ENCODE results near the gene ITGA1.

DNA sequence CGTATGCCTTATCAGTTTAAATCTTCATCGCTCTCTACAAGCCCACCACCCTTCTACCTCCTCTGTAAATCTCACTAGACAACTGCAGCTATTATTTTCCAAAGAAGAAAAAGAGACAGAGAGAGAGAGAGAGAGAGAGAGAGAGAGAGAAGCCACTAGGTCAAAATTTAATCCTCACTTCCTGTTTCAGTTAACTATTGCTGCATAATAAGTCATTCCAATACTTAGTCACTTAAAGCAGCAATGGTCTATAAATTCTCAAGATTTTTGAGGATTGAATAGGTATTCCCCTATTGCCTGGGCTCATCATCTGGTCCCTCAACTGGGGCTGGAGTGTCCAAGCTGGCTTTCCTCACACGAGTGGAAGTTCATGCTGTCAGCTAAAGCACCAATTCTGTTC, 68.8 kb downstream of the ITGA1 start:
- TF ChIP-seq TCF12 (IDR thresholded peaks at IDR 0.05; ENCODE audit: low read depth, low read length): no peak
- TF ChIP-seq MAFK (IDR thresholded peaks at IDR 0.05; ENCODE audit: low read depth, low read length): no peak
- TF ChIP-seq, protein P1, sequence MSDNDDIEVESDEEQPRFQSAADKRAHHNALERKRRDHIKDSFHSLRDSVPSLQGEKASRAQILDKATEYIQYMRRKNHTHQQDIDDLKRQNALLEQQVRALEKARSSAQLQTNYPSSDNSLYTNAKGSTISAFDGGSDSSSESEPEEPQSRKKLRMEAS (IDR thresholded peaks at IDR 0.05): no peak
- no peak for TF ChIP-seq EZH2 (IDR thresholded peaks at IDR 0.05; ENCODE audit: low read depth, low read length, severe bottlenecking)
- no peak for TF ChIP-seq POLR2AphosphoS5 (IDR thresholded peaks at IDR 0.05; ENCODE audit: low read depth, low read length)
- TF ChIP-seq RXRA (IDR thresholded peaks at IDR 0.05; ENCODE audit: insufficient read depth, low read depth, low read length): no peak
- no peak for TF ChIP-seq CTCF (IDR thresholded peaks at IDR 0.05; ENCODE audit: control extremely low read depth in 1 of 3, insufficient read depth in 1 of 3, low read depth in 1 of 3, low read length in 3 of 3)
- no peak for TF ChIP-seq GTF2F1 (IDR thresholded peaks at IDR 0.05; ENCODE audit: borderline replicate concordance, low read depth, low read length)
- TF ChIP-seq CBX5 (IDR thresholded peaks at IDR 0.05; ENCODE audit: low read depth, low read length): no peak
- TF ChIP-seq SIN3A (conservative IDR thresholded peaks at IDR 0.05 in 1 of 2, IDR thresholded peaks at IDR 0.05 in 1 of 2; ENCODE audit: low read depth in 1 of 2, low read length in 2 of 2): no peak
- TF ChIP-seq RFX5 (IDR thresholded peaks at IDR 0.05; ENCODE audit: borderline replicate concordance, low read depth, low read length): no peak
- no peak for TF ChIP-seq JUND (IDR thresholded peaks at IDR 0.05; ENCODE audit: low read length)
